Measurements from ENCODE around the gene OSCP1.

OSCP1 gene

GRCh38 chr1:36400825-36401601 lies 49.2 kb downstream of the OSCP1 start:
- DNase-seq = no peak

- no peak for DNase-seq
Observed at GRCh38 chr1:36400514-36400824, 49.8 kb downstream of the OSCP1 start.

GRCh38 chr1:36398370-36398977 lies 51.8 kb downstream of the OSCP1 start:
- DNase-seq = no peak

GRCh38 chr1:36397378-36398230 lies 52.6 kb downstream of the OSCP1 start, which contains the start of gene LSM10:
Gene LSM10, minus strand, starts transcription at chr1:36397908. Its CDS starts 3,779 bp downstream, at chr1:36394129.
- DNase-seq = peak; percentile 93

- DNase-seq = peak; percentile 47
Observed at GRCh38 chr1:36397083-36397377, 53.2 kb downstream of the OSCP1 start.

GRCh38 chr1:36396359-36396758 lies 53.9 kb downstream of the OSCP1 start:
- no peak for DNase-seq

- no peak for DNase-seq
Observed at GRCh38 chr1:36393686-36394085, 56.6 kb downstream of the OSCP1 start.

GRCh38 chr1:36392836-36393235 lies 57.4 kb downstream of the OSCP1 start:
- DNase-seq = no peak

GRCh38 chr1:36391271-36391670 lies 59.0 kb downstream of the OSCP1 start:
- DNase-seq = no peak

GRCh38 chr1:36390411-36390810 lies 59.8 kb downstream of the OSCP1 start:
- no peak for DNase-seq

- DNase-seq = no peak
Observed at GRCh38 chr1:36389999-36390398, 60.3 kb downstream of the OSCP1 start.

GRCh38 chr1:36389261-36389660 lies 61.0 kb downstream of the OSCP1 start:
- DNase-seq = no peak

- DNase-seq = no peak
Observed at GRCh38 chr1:36387141-36387949, 62.9 kb downstream of the OSCP1 start.

GRCh38 chr1:36386265-36387140 lies 63.7 kb downstream of the OSCP1 start:
- DNase-seq = peak; percentile 83

- DNase-seq = peak; percentile 99
Observed at GRCh38 chr1:36385410-36386264, 64.6 kb downstream of the OSCP1 start, which contains the start of gene STK40. Gene STK40, minus strand, starts transcription at chr1:36385924. Its CDS starts 24,592 bp downstream, at chr1:36361332.

- peak; percentile 70 for DNase-seq
Observed at GRCh38 chr1:36384542-36385409, 65.5 kb downstream of the OSCP1 start.

GRCh38 chr1:36383240-36383639 lies 67.0 kb downstream of the OSCP1 start:
- no peak for DNase-seq

- no peak for DNase-seq
Observed at GRCh38 chr1:36382669-36383068, 67.6 kb downstream of the OSCP1 start.

GRCh38 chr1:36382231-36382630 lies 68.0 kb downstream of the OSCP1 start:
- no peak for DNase-seq

- no peak for DNase-seq
Observed at GRCh38 chr1:36381405-36381804, 68.8 kb downstream of the OSCP1 start.

Data from DMS79 treated with DMSO at 0.1 percent for 48 hours (cell line).